K562 (cell line): Measurements from ENCODE around the gene ZNF74. TPM values are rescaled to one million over a fixed set of nuclear protein-coding genes. Genes with fewer than 3 reads are reported as not detected.

ENCODE experiments used
- CBX3 ChIP-seq, 2 experiments: IDR thresholded peaks; 1 replicate in 1 of 2; 2 replicates in 1 of 2; pipeline ENCODE4 v1.6.1; 2012; ENCODE audit warnings: inconsistent platforms in 2 of 2, low read length in 2 of 2, borderline replicate concordance in 1 of 2, control low read depth in 1 of 2
- FOXK1 ChIP-seq: sonication (generic); formaldehyde crosslinking; IDR thresholded peaks from 2 replicates; pipeline ENCODE4 v1.8.0; 2022; ENCODE audit warnings: missing genetic modification reagents, mild to moderate bottlenecking, borderline replicate concordance
- HDAC2 ChIP-seq: fragments of 450-650 bp; IDR thresholded peaks from 2 replicates; pipeline ENCODE4 v1.6.1; 2016; ENCODE audit warnings: mild to moderate bottlenecking
- HDAC6 ChIP-seq: IDR thresholded peaks from 2 replicates; pipeline ENCODE4 v1.6.1; 2012; ENCODE audit warnings: low read depth, mild to moderate bottlenecking, control low read depth, inconsistent platforms, low read length, moderate library complexity
- POU5F1 ChIP-seq: fragments of 150-350 bp; IDR thresholded peaks from 2 replicates; pipeline ENCODE4 v1.6.1; 2014; ENCODE audit warnings: borderline replicate concordance, low read length, low read depth, mild to moderate bottlenecking; ENCODE audit not compliant: partially characterized antibody
- PRPF4 ChIP-seq: fragments of 200-400 bp; formaldehyde crosslinking; IDR thresholded peaks from one replicate; pipeline ENCODE4 v1.6.1; 2017; ENCODE audit warnings: low read length, low read depth, mild to moderate bottlenecking; ENCODE audit not compliant: insufficient read depth, poor library complexity, severe bottlenecking
- RAD51 ChIP-seq: fragments of 450-650 bp; IDR thresholded peaks from 2 replicates; pipeline ENCODE4 v1.7.1; 2016; ENCODE audit warnings: low read depth, mild to moderate bottlenecking, borderline replicate concordance
- STAT5A ChIP-seq: IDR thresholded peaks from 2 replicates; pipeline ENCODE4 v1.6.1; 2012; ENCODE audit warnings: low read length, inconsistent platforms, borderline replicate concordance
- TEAD4 ChIP-seq, 2 experiments: sonication (generic) in 1 of 2; formaldehyde crosslinking in 1 of 2; IDR thresholded peaks; 2 replicates each; pipeline versions ENCODE4 v1.6.1 to v1.8.0; 2012 to 2022; ENCODE audit warnings: borderline replicate concordance in 1 of 2, inconsistent platforms in 1 of 2, low read length in 1 of 2, mild to moderate bottlenecking in 1 of 2, missing genetic modification reagents in 1 of 2
- TGIF2 ChIP-seq: sonication (generic); formaldehyde crosslinking; IDR thresholded peaks from 2 replicates; pipeline ENCODE4 v1.8.1; 2022; ENCODE audit warnings: mild to moderate bottlenecking, missing genetic modification reagents, moderate library complexity
- YBX1 ChIP-seq: fragments of 450-650 bp; IDR thresholded peaks from 2 replicates; pipeline ENCODE4 v1.7.1; 2016; ENCODE audit warnings: mild to moderate bottlenecking
- ZFP1 ChIP-seq: fragments of 450-650 bp; formaldehyde crosslinking; IDR thresholded peaks from 2 replicates; pipeline ENCODE4 v1.4.0; 2020; ENCODE audit warnings: mild to moderate bottlenecking, mixed read lengths
- ZNF41 ChIP-seq: fragments of 250-450 bp; sonication (Bioruptor Pico); conservative IDR thresholded peaks from 2 replicates; pipeline ENCODE4 v1.4.0; 2020; ENCODE audit warnings: mild to moderate bottlenecking
- ZNF766 ChIP-seq: fragments of 200-800 bp; sonication (Bioruptor generic); conservative IDR thresholded peaks from 2 replicates; pipeline ENCODE4 v1.6.1; 2016; ENCODE audit warnings: missing genetic modification characterization, missing compliant biosample characterization
- polyA plus RNA-seq, 8 experiments: library from polyadenylated mRNA; depleted of rRNA in 4 of 8; stranded (reverse) in 5 of 8; unstranded in 3 of 8; fragments of >200 nt; fragmentation: Nextera tagmentation in 2 of 8; fragmentation: Illumina TruSeq in 1 of 8; extraction: Ambion mirVana in 2 of 8; extraction: Trizol in 1 of 8; gene quantifications; 2 replicates each; pipeline versions ENCODE4 v1.2.1 to v1.2.3, GENCODE V29; 2011 to 2014; ENCODE audit warnings: inconsistent platforms in 1 of 8, missing spikeins in 1 of 8
- total RNA-seq, 7 experiments: library from RNA; depleted of rRNA in 6 of 7; stranded (reverse); fragments of >200 nt in 6 of 7; fragmentation: Illumina TruSeq in 2 of 7; extraction: Trizol in 2 of 7; gene quantifications; 2 replicates each; pipeline versions ENCODE4 v1.2.1 to v1.2.3, GENCODE V29; 2011 to 2021; ENCODE audit warnings: low replicate concordance in 1 of 7
- TF ChIP-seq, protein P1 (sequence below), 2 experiments: fragments of 450-650 bp in 1 of 2; sonication (generic) in 1 of 2; formaldehyde crosslinking; conservative IDR thresholded peaks; 2 replicates each; pipeline versions ENCODE4 v1.4.0 to v1.8.1; 2020 to 2022; ENCODE audit warnings: mild to moderate bottlenecking in 1 of 2, missing genetic modification reagents in 1 of 2
- TF ChIP-seq, protein P2 (sequence below): sonication (generic); formaldehyde crosslinking; IDR thresholded peaks from 2 replicates; pipeline ENCODE4 v1.8.1; 2023; ENCODE audit warnings: mild to moderate bottlenecking, missing genetic modification reagents, moderate library complexity
- TF ChIP-seq, protein P3 (sequence below): fragments of 200-400 bp; formaldehyde crosslinking; IDR thresholded peaks from 2 replicates; pipeline ENCODE4 v1.6.1; 2017; ENCODE audit warnings: mild to moderate bottlenecking, low read depth, low read length, moderate library complexity
- TF ChIP-seq, protein P4 (sequence below): sonication (generic); formaldehyde crosslinking; IDR thresholded peaks from 2 replicates; pipeline ENCODE4 v1.8.0; 2022; ENCODE audit warnings: mild to moderate bottlenecking, missing genetic modification reagents

Gene ZNF74
- total and polyA plus RNA-seq, 9 of the 15 experiments (the other 6 are each of a cell fraction or from before 2014, with no cell fraction given): 2.4 to 53.5 (median 31.5) TPM

DNA sequence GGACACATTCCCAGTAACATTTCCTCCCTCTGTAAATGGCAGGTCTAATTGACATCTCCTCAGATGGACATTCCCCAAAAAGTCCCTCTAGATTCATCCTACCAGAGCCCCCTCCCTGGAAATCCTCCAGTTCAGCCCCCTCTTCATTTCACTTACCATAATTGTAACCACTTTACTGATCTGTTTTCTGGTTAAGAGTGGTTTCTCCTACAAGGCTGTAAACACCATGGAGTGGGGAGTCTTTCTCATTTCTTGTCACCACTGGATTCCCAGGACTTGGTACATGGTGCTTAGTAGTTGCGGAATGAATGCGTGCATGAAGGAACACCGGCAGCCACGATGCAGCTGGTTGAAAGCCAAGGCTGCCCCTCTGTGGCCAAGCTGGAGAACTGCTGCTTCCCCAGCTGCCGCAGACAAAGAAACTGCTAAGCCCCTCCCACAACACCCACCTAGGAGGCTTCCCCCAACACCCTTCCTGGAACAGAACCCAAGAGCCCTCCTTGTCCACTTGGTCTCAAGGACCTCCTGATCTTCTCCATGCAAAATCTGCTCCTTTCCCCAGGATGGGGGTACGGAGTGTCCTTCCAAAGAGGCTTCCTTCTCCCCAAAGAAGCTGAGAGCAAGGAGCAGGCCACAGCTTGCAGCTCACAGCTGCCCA is 62.2 kb downstream of the ZNF74 start (continued):
- TF ChIP-seq STAT5A (no peak; the same call in 1 of the 2 replicates), HDAC6 (peak; percentile 76; the same call in 1 of the 2 replicates), RAD51 (no peak), FOXK1 (CRISPR knock-in tag) (peak; percentile 96; the same call in 1 of the 2 replicates), ZNF41 (CRISPR knock-in tag) (peak; percentile 76; the same call in 1 of the 2 replicates), CBX3 (IDR thresholded peaks at IDR 0.05; ENCODE audit: borderline replicate concordance in 1 of 2, low read length in 2 of 2) (peak in 1 of 2 experiments; percentile 95; a peak in 2 of 3 replicates), YBX1 (no peak), HDAC2 (0 out of 2 replicates have a peak, but pooled peaks have one; percentile 45), POU5F1 (peak; percentile 9), ZFP1 (CRISPR knock-in tag) (peak; percentile 65), TEAD4 (IDR thresholded peaks at IDR 0.05; ENCODE audit: low read length) (peak; percentile 48; the same call in 1 of the 2 replicates), TEAD4 (CRISPR knock-in tag; IDR thresholded peaks at IDR 0.05; ENCODE audit: borderline replicate concordance) (no peak), ZNF766 (no peak), PRPF4 (no peak), TGIF2 (no peak)
- TF ChIP-seq, protein P1, sequence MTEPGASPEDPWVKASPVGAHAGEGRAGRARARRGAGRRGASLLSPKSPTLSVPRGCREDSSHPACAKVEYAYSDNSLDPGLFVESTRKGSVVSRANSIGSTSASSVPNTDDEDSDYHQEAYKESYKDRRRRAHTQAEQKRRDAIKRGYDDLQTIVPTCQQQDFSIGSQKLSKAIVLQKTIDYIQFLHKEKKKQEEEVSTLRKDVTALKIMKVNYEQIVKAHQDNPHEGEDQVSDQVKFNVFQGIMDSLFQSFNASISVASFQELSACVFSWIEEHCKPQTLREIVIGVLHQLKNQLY (CRISPR knock-in tag; conservative IDR thresholded peaks at IDR 0.05): 0 out of 4 replicates have a peak, but pooled peaks have one; percentile 9 to 68
- TF ChIP-seq, protein P2, sequence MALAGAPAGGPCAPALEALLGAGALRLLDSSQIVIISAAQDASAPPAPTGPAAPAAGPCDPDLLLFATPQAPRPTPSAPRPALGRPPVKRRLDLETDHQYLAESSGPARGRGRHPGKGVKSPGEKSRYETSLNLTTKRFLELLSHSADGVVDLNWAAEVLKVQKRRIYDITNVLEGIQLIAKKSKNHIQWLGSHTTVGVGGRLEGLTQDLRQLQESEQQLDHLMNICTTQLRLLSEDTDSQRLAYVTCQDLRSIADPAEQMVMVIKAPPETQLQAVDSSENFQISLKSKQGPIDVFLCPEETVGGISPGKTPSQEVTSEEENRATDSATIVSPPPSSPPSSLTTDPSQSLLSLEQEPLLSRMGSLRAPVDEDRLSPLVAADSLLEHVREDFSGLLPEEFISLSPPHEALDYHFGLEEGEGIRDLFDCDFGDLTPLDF: no peak; the same call in 1 of the 2 replicates
- TF ChIP-seq, protein P3, sequence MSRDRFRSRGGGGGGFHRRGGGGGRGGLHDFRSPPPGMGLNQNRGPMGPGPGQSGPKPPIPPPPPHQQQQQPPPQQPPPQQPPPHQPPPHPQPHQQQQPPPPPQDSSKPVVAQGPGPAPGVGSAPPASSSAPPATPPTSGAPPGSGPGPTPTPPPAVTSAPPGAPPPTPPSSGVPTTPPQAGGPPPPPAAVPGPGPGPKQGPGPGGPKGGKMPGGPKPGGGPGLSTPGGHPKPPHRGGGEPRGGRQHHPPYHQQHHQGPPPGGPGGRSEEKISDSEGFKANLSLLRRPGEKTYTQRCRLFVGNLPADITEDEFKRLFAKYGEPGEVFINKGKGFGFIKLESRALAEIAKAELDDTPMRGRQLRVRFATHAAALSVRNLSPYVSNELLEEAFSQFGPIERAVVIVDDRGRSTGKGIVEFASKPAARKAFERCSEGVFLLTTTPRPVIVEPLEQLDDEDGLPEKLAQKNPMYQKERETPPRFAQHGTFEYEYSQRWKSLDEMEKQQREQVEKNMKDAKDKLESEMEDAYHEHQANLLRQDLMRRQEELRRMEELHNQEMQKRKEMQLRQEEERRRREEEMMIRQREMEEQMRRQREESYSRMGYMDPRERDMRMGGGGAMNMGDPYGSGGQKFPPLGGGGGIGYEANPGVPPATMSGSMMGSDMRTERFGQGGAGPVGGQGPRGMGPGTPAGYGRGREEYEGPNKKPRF: no peak
- TF ChIP-seq, protein P4, sequence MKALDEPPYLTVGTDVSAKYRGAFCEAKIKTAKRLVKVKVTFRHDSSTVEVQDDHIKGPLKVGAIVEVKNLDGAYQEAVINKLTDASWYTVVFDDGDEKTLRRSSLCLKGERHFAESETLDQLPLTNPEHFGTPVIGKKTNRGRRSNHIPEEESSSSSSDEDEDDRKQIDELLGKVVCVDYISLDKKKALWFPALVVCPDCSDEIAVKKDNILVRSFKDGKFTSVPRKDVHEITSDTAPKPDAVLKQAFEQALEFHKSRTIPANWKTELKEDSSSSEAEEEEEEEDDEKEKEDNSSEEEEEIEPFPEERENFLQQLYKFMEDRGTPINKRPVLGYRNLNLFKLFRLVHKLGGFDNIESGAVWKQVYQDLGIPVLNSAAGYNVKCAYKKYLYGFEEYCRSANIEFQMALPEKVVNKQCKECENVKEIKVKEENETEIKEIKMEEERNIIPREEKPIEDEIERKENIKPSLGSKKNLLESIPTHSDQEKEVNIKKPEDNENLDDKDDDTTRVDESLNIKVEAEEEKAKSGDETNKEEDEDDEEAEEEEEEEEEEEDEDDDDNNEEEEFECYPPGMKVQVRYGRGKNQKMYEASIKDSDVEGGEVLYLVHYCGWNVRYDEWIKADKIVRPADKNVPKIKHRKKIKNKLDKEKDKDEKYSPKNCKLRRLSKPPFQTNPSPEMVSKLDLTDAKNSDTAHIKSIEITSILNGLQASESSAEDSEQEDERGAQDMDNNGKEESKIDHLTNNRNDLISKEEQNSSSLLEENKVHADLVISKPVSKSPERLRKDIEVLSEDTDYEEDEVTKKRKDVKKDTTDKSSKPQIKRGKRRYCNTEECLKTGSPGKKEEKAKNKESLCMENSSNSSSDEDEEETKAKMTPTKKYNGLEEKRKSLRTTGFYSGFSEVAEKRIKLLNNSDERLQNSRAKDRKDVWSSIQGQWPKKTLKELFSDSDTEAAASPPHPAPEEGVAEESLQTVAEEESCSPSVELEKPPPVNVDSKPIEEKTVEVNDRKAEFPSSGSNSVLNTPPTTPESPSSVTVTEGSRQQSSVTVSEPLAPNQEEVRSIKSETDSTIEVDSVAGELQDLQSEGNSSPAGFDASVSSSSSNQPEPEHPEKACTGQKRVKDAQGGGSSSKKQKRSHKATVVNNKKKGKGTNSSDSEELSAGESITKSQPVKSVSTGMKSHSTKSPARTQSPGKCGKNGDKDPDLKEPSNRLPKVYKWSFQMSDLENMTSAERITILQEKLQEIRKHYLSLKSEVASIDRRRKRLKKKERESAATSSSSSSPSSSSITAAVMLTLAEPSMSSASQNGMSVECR (CRISPR knock-in tag): no peak
